ENCODE results near the gene BRPF1.

- TF ChIP-seq CTCF (IDR thresholded peaks at IDR 0.05) (no peak), EZH2 (IDR thresholded peaks at IDR 0.05) (no peak), EZH2phosphoT487 (IDR thresholded peaks at IDR 0.05) (no peak)
Observed at GRCh38 chr3:9725775-9726515, 5.6 kb upstream of the BRPF1 start.
